ENCODE measurements around the gene NFIL3. TPM values are rescaled to one million over a fixed set of nuclear protein-coding genes. Genes with fewer than 3 reads are reported as not detected.
"Not testable (repeated sequence)": the region's sequence is repeated elsewhere in the genome, so short reads cannot be mapped to it uniquely, and the experiment has no call there.

NFIL3 gene
- total RNA-seq, 4 donors from 2014 or later: 16.6 to 116 (median 27.9) TPM

GRCh38 chr9:91383577-91383976 is 40.1 kb downstream of the NFIL3 start:
- TF ChIP-seq CTCF (IDR thresholded peaks at IDR 0.05): no peak
- no peak for TF ChIP-seq POLR2A (IDR thresholded peaks at IDR 0.05; ENCODE audit: low read depth)
- no peak for TF ChIP-seq EP300 (IDR thresholded peaks at IDR 0.05)
- no peak for TF ChIP-seq POLR2AphosphoS5 (IDR thresholded peaks at IDR 0.05)
- H3K4me3 ChIP-seq: no peak overlapping the region
- no peak overlapping the region for H3K27ac ChIP-seq (replicated peaks in 1 of 4)
- H3K36me3 ChIP-seq: no peaks in the 10 kb centered on the region
- no peaks in the 10 kb centered on the region for H3K4me1 ChIP-seq
- no peak for DNase-seq (ENCODE audit: extremely low spot score)
- intact Hi-C loops (cut with DNase I): no loop called here
- H3K27me3 ChIP-seq: no peaks in the 10 kb centered on the region
- H3K9me3 ChIP-seq: no peaks in the 10 kb centered on the region

GRCh38 chr9:91382298-91382697 is 41.3 kb downstream of the NFIL3 start:
- Histone ChIP-seq H3K9me3 (no peaks in the 10 kb centered on the region), H3K36me3 (no peaks in the 10 kb centered on the region), H3K27ac (replicated peaks in 1 of 4) (no peak overlapping the region), H3K4me3 (no peak overlapping the region), H3K4me1 (no peaks in the 10 kb centered on the region), H3K27me3 (no peaks in the 10 kb centered on the region)
- DNase-seq (ENCODE audit: extremely low spot score): no peak
- intact Hi-C loops (cut with DNase I): no loop called here
- 93% methylated on average over 4 of the region's 4 CpGs for WGBS
- no peak for TF ChIP-seq EP300 (IDR thresholded peaks at IDR 0.05)
- no peak for TF ChIP-seq CTCF (IDR thresholded peaks at IDR 0.05)
- TF ChIP-seq POLR2A (IDR thresholded peaks at IDR 0.05; ENCODE audit: low read depth): no peak
- TF ChIP-seq POLR2AphosphoS5 (IDR thresholded peaks at IDR 0.05): no peak

GRCh38 chr9:91379426-91379825 is 44.2 kb downstream of the NFIL3 start:
- intact Hi-C loops (cut with DNase I): no loop called here
- Histone ChIP-seq H3K9me3 (no peaks in the 10 kb centered on the region), H3K4me3 (no peak overlapping the region), H3K36me3 (no peaks in the 10 kb centered on the region), H3K27ac (replicated peaks in 1 of 4) (no peak overlapping the region), H3K27me3 (no peaks in the 10 kb centered on the region), H3K4me1 (no peaks in the 10 kb centered on the region)
- TF ChIP-seq POLR2AphosphoS5 (IDR thresholded peaks at IDR 0.05) (no peak), CTCF (IDR thresholded peaks at IDR 0.05) (no peak), POLR2A (IDR thresholded peaks at IDR 0.05; ENCODE audit: low read depth) (no peak), EP300 (IDR thresholded peaks at IDR 0.05) (no peak)
- no peak for DNase-seq (ENCODE audit: extremely low spot score)
- 59% methylated on average over 3 of the region's 3 CpGs for WGBS

- H3K4me1 ChIP-seq: no peaks in the 10 kb centered on the region
- no peak for DNase-seq (ENCODE audit: extremely low spot score)
- intact Hi-C loops (cut with DNase I): no loop called here
- H3K4me3 ChIP-seq: no peak overlapping the region
- H3K9me3 ChIP-seq: no peaks in the 10 kb centered on the region
- H3K27ac ChIP-seq (replicated peaks in 1 of 4): no peak overlapping the region
- H3K27me3 ChIP-seq: no peaks in the 10 kb centered on the region
- 63% methylated on average over 2 of the region's 2 CpGs for WGBS
- no peak for TF ChIP-seq CTCF (IDR thresholded peaks at IDR 0.05)
- TF ChIP-seq POLR2A (IDR thresholded peaks at IDR 0.05; ENCODE audit: low read depth): no peak
- no peak for TF ChIP-seq EP300 (IDR thresholded peaks at IDR 0.05)
- peak in 1 of 2 donors; percentile 11 for TF ChIP-seq POLR2AphosphoS5 (IDR thresholded peaks at IDR 0.05)
- H3K36me3 ChIP-seq: no peaks in the 10 kb centered on the region
These were observed 44.9 kb downstream of the NFIL3 start for GRCh38 chr9:91378695-91379127.

GRCh38 chr9:91378054-91378453 is 45.6 kb downstream of the NFIL3 start:
- H3K36me3 ChIP-seq; H3K27me3 ChIP-seq; intact Hi-C loops (cut with DNase I); H3K27ac ChIP-seq (replicated peaks in 1 of 4); DNase-seq (ENCODE audit: extremely low spot score); H3K4me1 ChIP-seq; H3K4me3 ChIP-seq; H3K9me3 ChIP-seq: not testable (repeated sequence)
- WGBS: 96% methylated on average over 3 of the region's 3 CpGs

Data from esophagus muscularis mucosa (tissue), 4 donors.